Measurements from ENCODE around the gene WDR7. TPM values are rescaled to one million over a fixed set of nuclear protein-coding genes. Genes with fewer than 3 reads are reported as not detected.

WDR7 gene
- total RNA-seq, 2 donors from 2014 or later: 47.0 to 62.2 TPM

GRCh38 chr18:57023275-57023882 is 372.2 kb downstream of the WDR7 start:
- no peaks in the 10 kb centered on the region for H3K4me1 Mint-ChIP-seq
- no peak for DNase-seq
- H3K27me3 Mint-ChIP-seq: no peaks in the 10 kb centered on the region
- ATAC-seq: no peak
- H3K4me3 Mint-ChIP-seq: no peak overlapping the region
- H3K27ac Mint-ChIP-seq: no peak overlapping the region
- peaks cover 8% of the 10 kb centered on the region for H3K36me3 Mint-ChIP-seq (ENCODE audit: low read depth)
- no peaks in the 10 kb centered on the region for H3K9me3 ChIP-seq (ENCODE audit: control insufficient read depth, low read length, poor library complexity, severe bottlenecking)

- DNase-seq (no peak), ATAC-seq (no peak)
- no peaks in the 10 kb centered on the region for H3K4me1 Mint-ChIP-seq
- peaks cover 14% of the 10 kb centered on the region for H3K36me3 Mint-ChIP-seq (ENCODE audit: low read depth)
- H3K27ac Mint-ChIP-seq: no peak overlapping the region
- H3K9me3 ChIP-seq (ENCODE audit: control insufficient read depth, low read length, poor library complexity, severe bottlenecking): no peaks in the 10 kb centered on the region
- no peak overlapping the region for H3K4me3 Mint-ChIP-seq
- H3K27me3 Mint-ChIP-seq: no peaks in the 10 kb centered on the region
These were observed 374.4 kb downstream of the WDR7 start for GRCh38 chr18:57025540-57025939.

GRCh38 chr18:57026316-57026715 is 375.2 kb downstream of the WDR7 start:
- no peak overlapping the region for H3K4me3 Mint-ChIP-seq

GRCh38 chr18:57027190-57027708 is 376.1 kb downstream of the WDR7 start:
- H3K4me3 Mint-ChIP-seq: no peak overlapping the region
- no peaks in the 10 kb centered on the region for H3K27me3 Mint-ChIP-seq
- no peaks in the 10 kb centered on the region for H3K4me1 Mint-ChIP-seq

More at GRCh38 chr18:57026316-57026715, 375.2 kb downstream of the WDR7 start:
- ATAC-seq (no peak), DNase-seq (no peak)
- Mint-ChIP-seq H3K4me1 (no peaks in the 10 kb centered on the region), H3K27ac (no peak overlapping the region), H3K27me3 (no peaks in the 10 kb centered on the region), H3K36me3 (ENCODE audit: low read depth) (peaks cover 14% of the 10 kb centered on the region)
- H3K9me3 ChIP-seq (ENCODE audit: control insufficient read depth, low read length, poor library complexity, severe bottlenecking): no peaks in the 10 kb centered on the region

GRCh38 chr18:57029761-57030160 is 378.6 kb downstream of the WDR7 start:
- Mint-ChIP-seq H3K36me3 (ENCODE audit: low read depth) (peaks cover 12% of the 10 kb centered on the region), H3K27ac (no peak overlapping the region), H3K27me3 (no peaks in the 10 kb centered on the region), H3K4me1 (no peaks in the 10 kb centered on the region), H3K4me3 (no peak overlapping the region)
- no peaks in the 10 kb centered on the region for H3K9me3 ChIP-seq (ENCODE audit: control insufficient read depth, low read length, poor library complexity, severe bottlenecking)
- DNase-seq (no peak), ATAC-seq (no peak)

More at GRCh38 chr18:57027190-57027708, 376.1 kb downstream of the WDR7 start:
- no peak overlapping the region for H3K27ac Mint-ChIP-seq
- ATAC-seq (no peak), DNase-seq (no peak)
- no peaks in the 10 kb centered on the region for H3K9me3 ChIP-seq (ENCODE audit: control insufficient read depth, low read length, poor library complexity, severe bottlenecking)
- peaks cover 14% of the 10 kb centered on the region for H3K36me3 Mint-ChIP-seq (ENCODE audit: low read depth)

GRCh38 chr18:57030417-57030816 is 379.3 kb downstream of the WDR7 start:
- no peaks in the 10 kb centered on the region for H3K9me3 ChIP-seq (ENCODE audit: control insufficient read depth, low read length, poor library complexity, severe bottlenecking)
- ATAC-seq (no peak), DNase-seq (no peak)
- H3K27me3 Mint-ChIP-seq: no peaks in the 10 kb centered on the region
- no peaks in the 10 kb centered on the region for H3K4me1 Mint-ChIP-seq
- peaks cover 12% of the 10 kb centered on the region for H3K36me3 Mint-ChIP-seq (ENCODE audit: low read depth)
- no peak overlapping the region for H3K27ac Mint-ChIP-seq
- no peak overlapping the region for H3K4me3 Mint-ChIP-seq

GRCh38 chr18:57035590-57035989 is 384.4 kb downstream of the WDR7 start:
- Mint-ChIP-seq H3K27ac (no peak overlapping the region), H3K27me3 (no peaks in the 10 kb centered on the region), H3K4me1 (no peaks in the 10 kb centered on the region), H3K36me3 (ENCODE audit: low read depth) (no peaks in the 10 kb centered on the region), H3K4me3 (no peak overlapping the region)
- ATAC-seq (no peak), DNase-seq (no peak)
- H3K9me3 ChIP-seq (ENCODE audit: control insufficient read depth, low read length, poor library complexity, severe bottlenecking): no peaks in the 10 kb centered on the region

GRCh38 chr18:57038395-57038794 is 387.2 kb downstream of the WDR7 start:
- H3K36me3 Mint-ChIP-seq (ENCODE audit: low read depth): no peaks in the 10 kb centered on the region
- no peaks in the 10 kb centered on the region for H3K9me3 ChIP-seq (ENCODE audit: control insufficient read depth, low read length, poor library complexity, severe bottlenecking)
- no peaks in the 10 kb centered on the region for H3K27me3 Mint-ChIP-seq
- no peak for ATAC-seq
- H3K4me3 Mint-ChIP-seq: no peak overlapping the region
- H3K27ac Mint-ChIP-seq: no peak overlapping the region
- no peak for DNase-seq
- H3K4me1 Mint-ChIP-seq: no peaks in the 10 kb centered on the region

GRCh38 chr18:57040175-57040574 is 389.0 kb downstream of the WDR7 start:
- H3K4me3 Mint-ChIP-seq: no peak overlapping the region
- ATAC-seq (no peak), DNase-seq (no peak)
- no peaks in the 10 kb centered on the region for H3K9me3 ChIP-seq (ENCODE audit: control insufficient read depth, low read length, poor library complexity, severe bottlenecking)
- H3K27ac Mint-ChIP-seq: no peak overlapping the region
- H3K36me3 Mint-ChIP-seq (ENCODE audit: low read depth): no peaks in the 10 kb centered on the region
- no peaks in the 10 kb centered on the region for H3K4me1 Mint-ChIP-seq
- no peaks in the 10 kb centered on the region for H3K27me3 Mint-ChIP-seq

GRCh38 chr18:57043241-57043640 is 392.1 kb downstream of the WDR7 start:
- no peak overlapping the region for H3K27ac Mint-ChIP-seq
- H3K27me3 Mint-ChIP-seq: no peaks in the 10 kb centered on the region
- DNase-seq (no peak), ATAC-seq (no peak)
- no peak overlapping the region for H3K4me3 Mint-ChIP-seq
- no peaks in the 10 kb centered on the region for H3K4me1 Mint-ChIP-seq
- no peaks in the 10 kb centered on the region for H3K9me3 ChIP-seq (ENCODE audit: control insufficient read depth, low read length, poor library complexity, severe bottlenecking)
- no peaks in the 10 kb centered on the region for H3K36me3 Mint-ChIP-seq (ENCODE audit: low read depth)

- H3K9me3 ChIP-seq (ENCODE audit: control insufficient read depth, low read length, poor library complexity, severe bottlenecking): no peaks in the 10 kb centered on the region
- ATAC-seq (no peak), DNase-seq (no peak)
- H3K36me3 Mint-ChIP-seq (ENCODE audit: low read depth): no peaks in the 10 kb centered on the region
- no peaks in the 10 kb centered on the region for H3K27me3 Mint-ChIP-seq
- H3K4me3 Mint-ChIP-seq: no peak overlapping the region
- no peaks in the 10 kb centered on the region for H3K4me1 Mint-ChIP-seq
- no peak overlapping the region for H3K27ac Mint-ChIP-seq
These were observed 397.2 kb downstream of the WDR7 start for GRCh38 chr18:57048351-57048750.

- DNase-seq: no peak
- Mint-ChIP-seq H3K27me3 (no peaks in the 10 kb centered on the region), H3K4me1 (no peaks in the 10 kb centered on the region), H3K27ac (no peak overlapping the region), H3K4me3 (no peak overlapping the region), H3K36me3 (ENCODE audit: low read depth) (no peaks in the 10 kb centered on the region)
- no peak for ATAC-seq
- H3K9me3 ChIP-seq (ENCODE audit: control insufficient read depth, low read length, poor library complexity, severe bottlenecking): no peaks in the 10 kb centered on the region
These were observed 397.7 kb downstream of the WDR7 start for GRCh38 chr18:57048859-57049258.

- H3K9me3 ChIP-seq (ENCODE audit: control insufficient read depth, low read length, poor library complexity, severe bottlenecking): no peaks in the 10 kb centered on the region
- no peaks in the 10 kb centered on the region for H3K4me1 Mint-ChIP-seq
- H3K27ac Mint-ChIP-seq: no peak overlapping the region
- H3K36me3 Mint-ChIP-seq (ENCODE audit: low read depth): no peaks in the 10 kb centered on the region
- H3K27me3 Mint-ChIP-seq: no peaks in the 10 kb centered on the region
- H3K4me3 Mint-ChIP-seq: no peak overlapping the region
- DNase-seq (no peak), ATAC-seq (no peak)
These were observed 399.3 kb downstream of the WDR7 start for GRCh38 chr18:57050310-57050949.
